Panc1 (cell line): ENCODE measurements around the gene LPIN1.

Source experiments
- CTCF ChIP-seq: fragments of 450-650 bp; IDR thresholded peaks from 2 replicates; pipeline ENCODE4 v1.5.1; 2017; ENCODE audit warnings: mild to moderate bottlenecking
- POLR2AphosphoS5 ChIP-seq: IDR thresholded peaks from 2 replicates; pipeline ENCODE4 v1.6.1; 2012; ENCODE audit warnings: mild to moderate bottlenecking, low read depth, low read length, moderate library complexity
- REST ChIP-seq, 2 experiments: IDR thresholded peaks; 2 replicates each; pipeline ENCODE4 v1.6.1; 2011 to 2012; ENCODE audit warnings: low read depth in 2 of 2, control low read depth in 1 of 2, low read length in 1 of 2, mild to moderate bottlenecking in 1 of 2, moderate library complexity in 1 of 2; ENCODE audit not compliant: insufficient read depth in 1 of 2
- SIN3A ChIP-seq: IDR thresholded peaks from 2 replicates; pipeline ENCODE4 v1.6.1; 2012; ENCODE audit warnings: low read depth, mild to moderate bottlenecking, low read length, moderate library complexity, borderline replicate concordance; ENCODE audit not compliant: insufficient read depth
- TCF7L2 ChIP-seq: IDR thresholded peaks from 2 replicates; pipeline ENCODE4 v1.6.1; 2011; ENCODE audit warnings: mild to moderate bottlenecking, low read depth, low read length, inconsistent platforms

- TF ChIP-seq CTCF (no peak), REST (IDR thresholded peaks at IDR 0.05; ENCODE audit: insufficient read depth in 1 of 2, low read depth in 2 of 2, low read length in 1 of 2) (no peak), POLR2AphosphoS5 (no peak), TCF7L2 (no peak), SIN3A (no peak)
These were observed 112.5 kb downstream of the LPIN1 start for GRCh38 chr2:11858883-11859282.
